ENCODE data around the gene ZFP36L2.

The ZFP36L2 gene

DNA sequence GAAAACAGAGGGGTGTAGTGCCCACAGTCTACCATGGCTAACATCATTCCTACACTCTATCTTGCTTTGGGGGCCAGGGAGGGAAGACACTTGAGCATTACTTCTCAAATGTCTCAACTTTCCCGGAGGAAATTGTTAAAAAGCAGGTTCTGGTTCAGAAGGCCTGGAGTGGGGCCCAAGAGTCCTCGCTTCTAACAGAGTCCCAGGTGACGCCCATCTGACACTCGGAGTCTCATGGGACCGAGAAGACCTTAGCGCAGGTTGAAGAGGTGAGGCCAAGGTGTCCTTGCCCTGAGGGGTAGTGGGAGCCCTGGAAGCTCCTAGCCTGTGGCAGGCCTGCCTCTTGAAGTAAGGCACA, 40.1 kb downstream of the ZFP36L2 start:
- DNase-seq (ENCODE audit: low read depth): no peak

DNA sequence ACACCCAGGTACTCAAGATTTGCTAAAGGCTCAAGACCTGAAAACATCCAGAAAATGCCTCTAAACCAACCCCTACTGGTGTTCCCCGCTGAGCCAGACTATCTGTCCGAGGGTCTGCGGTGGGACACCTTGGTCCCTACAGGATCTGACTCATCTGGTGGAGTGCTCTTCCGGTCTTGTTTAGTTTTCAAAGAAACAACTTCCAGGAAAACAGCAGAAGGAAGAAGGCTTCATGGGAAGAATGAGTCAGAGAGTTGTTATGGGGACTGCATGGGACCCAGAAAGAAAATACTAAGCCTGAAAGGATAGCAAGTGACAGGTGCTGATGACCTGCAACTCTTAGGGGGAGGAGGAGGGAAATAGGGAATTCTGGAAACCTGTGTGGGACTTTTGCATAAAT, 41.3 kb downstream of the ZFP36L2 start:
- no peak for DNase-seq (ENCODE audit: low read depth)

DNA sequence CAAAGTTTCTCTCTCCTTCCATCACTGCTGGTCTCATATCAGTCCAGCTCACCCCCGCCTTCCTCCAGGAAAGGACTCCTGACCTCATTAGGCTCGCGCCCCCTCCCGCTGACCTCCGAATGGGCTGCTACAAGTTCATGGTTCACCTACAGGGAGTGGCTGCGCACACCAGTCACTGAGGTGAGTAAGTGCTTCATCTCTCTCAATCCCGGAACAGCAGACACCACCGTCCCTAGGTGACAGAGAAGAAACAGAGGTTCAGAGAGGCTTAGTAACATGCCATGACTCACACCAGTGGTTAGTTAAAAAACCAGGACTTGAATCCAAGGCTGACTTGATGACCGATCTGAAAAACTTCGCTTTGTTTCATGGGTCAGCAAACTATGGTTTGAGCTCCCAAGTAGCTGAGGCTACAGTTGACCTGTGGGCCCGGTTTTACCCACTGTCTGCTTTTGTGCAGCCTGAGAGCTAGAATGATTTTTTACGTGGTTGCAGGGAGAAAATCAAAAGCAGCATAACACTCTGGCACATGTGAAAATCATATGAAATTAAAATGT, 42.0 kb downstream of the ZFP36L2 start:
- no peak for DNase-seq (ENCODE audit: low read depth)

DNA sequence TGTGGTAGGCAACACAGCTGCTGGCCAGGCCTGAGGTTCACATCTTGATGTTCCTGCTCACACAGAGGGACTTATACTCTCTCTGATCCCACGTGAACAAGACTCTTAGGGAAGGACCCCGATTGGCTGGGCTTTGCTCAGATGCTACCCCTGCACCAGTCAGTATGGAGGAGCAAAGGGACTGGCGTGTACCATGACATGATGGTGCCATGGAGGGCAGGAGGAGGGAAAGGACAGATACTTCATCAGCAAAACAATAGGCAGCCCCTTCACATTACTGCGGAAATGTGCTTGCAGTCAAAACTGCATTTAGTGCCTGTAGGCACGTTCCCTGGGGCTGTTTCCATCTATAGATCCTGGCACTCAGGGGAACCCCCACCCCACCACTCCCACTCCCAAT, 42.7 kb downstream of the ZFP36L2 start:
- DNase-seq (ENCODE audit: low read depth): no peak

DNA sequence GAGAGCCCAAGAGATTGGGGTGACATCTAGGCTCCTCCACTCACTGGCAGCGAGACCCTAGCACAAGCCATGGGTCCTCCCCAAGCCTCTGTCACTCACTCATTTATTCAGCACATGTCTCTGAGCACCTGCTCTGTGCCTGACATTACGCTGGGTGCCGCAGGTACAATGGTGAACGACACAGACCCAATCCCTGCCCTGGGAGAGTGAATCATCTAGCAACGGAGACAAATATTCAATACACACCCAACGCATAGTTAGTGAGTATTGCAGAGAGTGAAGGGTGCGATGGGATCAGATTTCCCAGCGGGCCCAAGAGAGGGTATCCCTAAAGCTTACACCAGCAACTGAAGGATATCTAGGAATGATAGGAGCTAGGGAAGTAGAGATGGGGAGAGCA, 45.5 kb downstream of the ZFP36L2 start:
- DNase-seq (ENCODE audit: low read depth): no peak

DNA sequence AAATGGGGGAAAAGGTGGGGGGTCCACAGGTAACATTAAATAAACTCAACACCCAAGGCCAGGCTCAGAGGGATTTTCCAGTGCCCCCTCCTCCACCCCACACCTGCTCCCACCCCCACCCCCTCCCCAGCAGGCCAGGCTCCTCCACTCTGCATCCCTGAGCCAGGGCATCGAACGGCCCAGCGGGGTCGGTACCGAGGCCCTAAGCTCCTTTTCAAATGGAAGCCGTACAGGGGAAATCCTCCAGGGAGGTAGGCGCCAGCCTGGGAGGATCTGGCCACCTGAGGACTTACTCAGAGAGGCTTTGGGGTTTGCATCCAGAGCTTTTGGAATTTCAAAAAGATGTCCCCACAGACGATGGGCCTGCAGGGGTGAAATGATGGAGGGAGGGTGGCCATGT, 46.5 kb downstream of the ZFP36L2 start:
- DNase-seq (ENCODE audit: low read depth): no peak

DNA sequence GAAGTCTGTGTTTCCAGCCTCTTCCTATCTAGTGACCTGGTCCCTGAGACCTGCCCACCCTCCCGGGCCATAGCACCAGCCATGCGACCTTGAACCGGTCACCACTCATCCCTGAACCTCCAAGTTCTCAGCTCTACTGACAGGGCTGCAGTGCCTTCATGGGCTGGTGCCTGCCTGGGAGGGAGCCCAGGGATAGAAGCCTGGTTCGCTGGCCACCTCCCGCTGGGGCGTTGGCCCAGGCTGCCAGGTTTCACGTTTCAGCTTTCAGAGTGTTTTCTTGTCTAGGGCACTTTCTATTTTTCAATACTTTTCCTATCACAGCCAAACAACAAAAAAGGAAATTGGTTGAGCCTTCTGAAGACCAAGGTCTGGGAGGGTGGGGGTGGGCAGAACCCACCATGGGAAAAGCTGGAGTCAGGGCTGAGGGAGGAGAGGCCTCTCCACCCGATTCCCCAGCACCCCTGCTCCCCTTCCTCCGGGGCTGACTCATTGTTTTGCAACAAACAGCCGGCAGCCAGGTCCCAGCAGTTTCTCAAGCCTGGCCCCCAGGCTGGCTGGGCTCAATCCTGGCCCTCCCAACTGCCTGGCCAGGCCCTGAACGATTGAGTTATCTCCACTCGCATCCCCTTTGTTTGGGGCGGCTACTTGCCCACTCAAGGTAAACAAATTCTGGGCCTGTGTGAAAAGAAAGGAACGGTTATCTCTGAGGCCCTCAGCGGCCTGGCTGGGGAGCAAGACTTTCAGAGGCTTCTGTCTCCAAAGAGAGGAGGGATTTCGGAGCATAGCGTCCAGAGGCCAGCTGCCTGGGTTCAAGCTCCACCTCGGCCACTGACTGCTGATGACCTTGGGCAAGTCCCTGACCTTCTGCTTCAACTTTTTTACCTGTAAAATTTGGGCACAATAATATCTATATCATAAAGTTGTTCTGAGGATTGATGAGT, 47.5 kb downstream of the ZFP36L2 start:
- no peak for DNase-seq (ENCODE audit: low read depth)

DNA sequence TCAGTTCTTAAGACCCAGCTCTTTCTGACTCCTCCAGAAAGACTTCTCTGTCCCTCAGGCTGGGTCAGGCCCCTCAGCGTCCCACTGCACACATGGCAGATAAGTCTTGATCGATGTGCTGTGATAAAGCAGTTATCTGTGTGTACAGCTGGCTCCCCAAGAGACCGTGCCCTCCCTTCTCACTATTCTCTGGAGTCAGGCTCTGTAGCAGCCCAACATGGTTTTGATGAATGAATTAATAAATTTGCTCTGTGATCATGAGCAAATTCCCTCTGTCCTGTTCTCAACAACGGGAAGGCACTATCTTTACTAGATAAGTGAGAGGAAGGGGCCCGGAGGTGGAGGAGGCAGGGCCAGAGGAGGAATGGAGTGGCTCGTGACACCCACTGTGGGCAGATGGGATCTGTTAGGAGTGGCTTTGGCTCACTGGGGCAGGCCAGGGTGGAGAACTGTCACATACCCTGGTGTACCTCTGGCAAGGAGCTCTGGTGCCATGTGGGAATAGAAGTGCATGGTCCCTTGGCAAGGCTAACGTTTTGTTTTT, 48.3 kb downstream of the ZFP36L2 start:
- DNase-seq (ENCODE audit: low read depth): no peak

DNA sequence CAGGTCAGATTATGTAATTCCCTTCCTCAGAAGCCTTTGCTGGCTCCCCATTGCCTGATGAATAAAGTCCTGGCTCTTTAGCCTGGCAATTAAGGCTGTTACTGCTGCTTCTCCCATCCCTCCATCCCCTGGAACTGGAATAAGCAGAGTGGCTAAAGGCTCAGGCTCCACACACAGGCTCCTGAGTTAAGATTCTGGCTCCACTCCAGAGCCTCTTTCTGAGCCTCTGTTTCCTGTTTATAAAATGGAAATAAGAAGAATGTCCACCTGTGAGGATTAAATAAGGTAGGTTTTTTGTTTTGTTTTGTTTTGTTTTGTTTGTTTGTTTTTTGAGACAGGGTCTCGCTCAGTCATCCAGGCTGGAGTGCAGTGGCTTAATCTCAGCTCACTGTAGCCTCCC, 50.0 kb downstream of the ZFP36L2 start:
- no peak for DNase-seq (ENCODE audit: low read depth)

DNA sequence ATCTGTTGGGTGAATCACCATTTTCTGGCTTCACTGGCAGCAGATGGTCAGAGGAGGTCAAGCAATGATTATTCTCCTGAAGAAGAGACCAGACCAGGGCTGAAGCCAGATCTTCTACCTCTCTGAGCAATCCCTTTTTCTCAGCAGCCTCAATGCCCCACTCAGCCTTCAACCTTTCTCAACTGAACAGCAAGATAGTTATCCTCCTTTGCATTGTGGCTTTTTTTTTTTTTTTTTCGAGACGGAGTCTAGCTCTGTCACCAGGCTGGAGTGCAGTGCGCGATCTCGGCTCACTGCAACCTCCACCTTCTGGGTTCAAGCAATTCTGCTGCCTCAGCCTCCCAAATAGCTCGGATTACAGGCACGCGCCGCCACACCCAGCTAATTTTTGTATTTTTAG, 50.5 kb downstream of the ZFP36L2 start:
- DNase-seq (ENCODE audit: low read depth): no peak

DNA sequence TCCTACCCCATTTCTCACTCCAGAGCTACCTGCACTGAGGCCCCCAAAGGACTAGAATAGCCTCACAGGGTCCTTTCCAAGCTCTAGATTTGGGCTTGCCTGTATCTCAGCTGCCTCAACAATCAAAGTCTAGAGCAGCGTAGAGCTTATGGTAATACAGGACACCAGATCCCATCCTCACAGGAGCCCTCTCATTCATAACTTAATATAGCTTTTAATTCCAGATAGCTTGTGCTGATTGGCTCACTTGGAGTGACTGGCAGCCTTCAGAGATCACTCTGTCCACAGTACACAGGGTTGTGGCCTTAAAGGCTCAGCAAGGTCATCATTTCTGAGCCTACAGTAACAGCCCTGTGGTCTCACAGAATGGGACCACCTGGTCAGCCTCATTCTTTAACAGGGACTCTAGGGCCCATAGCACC, 51.4 kb downstream of the ZFP36L2 start:
- DNase-seq (ENCODE audit: low read depth): no peak

DNA sequence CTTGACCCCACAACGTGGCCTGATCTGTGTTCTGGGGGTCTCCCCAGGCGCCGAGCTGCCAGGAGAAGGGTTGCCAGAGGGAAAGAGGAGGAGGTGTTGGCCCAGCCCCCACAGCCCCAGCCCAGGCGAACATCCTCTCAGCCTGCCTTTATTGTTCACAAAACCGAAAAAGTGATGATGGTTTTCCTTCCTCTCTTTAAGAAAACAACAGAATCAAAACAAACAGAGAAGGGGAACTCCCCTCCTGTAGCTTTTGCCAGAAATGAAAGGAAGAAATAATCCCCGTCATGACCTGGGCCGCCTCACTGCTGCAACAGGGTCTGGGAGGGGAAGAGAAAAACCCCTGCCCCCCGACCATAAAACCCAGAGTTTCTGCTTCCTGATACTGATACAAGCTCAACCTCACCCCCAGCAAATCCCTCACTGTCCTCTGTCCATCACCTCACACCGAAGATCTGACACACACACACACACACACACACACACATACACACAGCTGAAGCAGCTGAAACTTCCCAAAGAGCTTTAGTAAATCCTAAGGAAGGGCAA, 52.0 kb downstream of the ZFP36L2 start:
- peak; percentile 56 for DNase-seq (ENCODE audit: low read depth)

All from activated T-cell treated with anti-CD3 and anti-CD28 coated beads for 1 hour (primary cell).